Activated naive CD4-positive, alpha-beta T cell treated with anti-CD3 and anti-CD28 coated beads, Interleukin-2, amount 10 ng/mL, durations not matched to agents 7 days and 5 days (primary cell): ENCODE results near the gene SUFU.

ENCODE experiments used
- CTCF ChIA-PET: fragments of 350-600 bp; sonication (Branson Sonifier 250); formaldehyde crosslinking; loops from one replicate; lab custom pipeline; 2021; ENCODE audit warnings: antibody characterized with exemption; lab: Charles Lee
- DNase-seq: peaks from one replicate; pipeline ENCODE4 v3.0.0-alpha.2; 2020
- H3K27ac Mint-ChIP-seq: one replicate; pipeline ENCODE4 v1.8.0; 2021; ENCODE audit warnings: mild to moderate bottlenecking, moderate library complexity, mixed read lengths
- H3K27me3 Mint-ChIP-seq: one replicate; pipeline ENCODE4 v1.8.0; 2021; ENCODE audit warnings: mild to moderate bottlenecking, mixed read lengths
- H3K36me3 Mint-ChIP-seq: one replicate; pipeline ENCODE4 v1.8.0; 2021; ENCODE audit warnings: mixed read lengths
- H3K4me1 Mint-ChIP-seq: one replicate; pipeline ENCODE4 v1.8.0; 2021; ENCODE audit warnings: mixed read lengths
- H3K4me3 Mint-ChIP-seq: one replicate; pipeline ENCODE4 v1.8.0; 2021; ENCODE audit warnings: mild to moderate bottlenecking, moderate library complexity, mixed read lengths
- H3K9me3 Mint-ChIP-seq: one replicate; pipeline ENCODE4 v1.8.0; 2021; ENCODE audit warnings: mixed read lengths

Gene SUFU

GRCh38 chr10:102537948-102538347 is 34.2 kb downstream of the SUFU start:
- CTCF ChIA-PET = interaction anchor here (1.2 kb wide), 1 partner anchor 35 kb away, joined by 3 read pairs; no protein-coding TSS in a partner anchor
- no peaks in the 10 kb centered on the region for H3K27me3 Mint-ChIP-seq
- peaks cover 1% of the 10 kb centered on the region for H3K36me3 Mint-ChIP-seq
- H3K4me3 Mint-ChIP-seq = no peak overlapping the region
- no peaks in the 10 kb centered on the region for H3K9me3 Mint-ChIP-seq
- no peaks in the 10 kb centered on the region for H3K4me1 Mint-ChIP-seq
- H3K27ac Mint-ChIP-seq = no peak overlapping the region
- DNase-seq = no peak

- no peak for DNase-seq
- Mint-ChIP-seq H3K27me3 (no peaks in the 10 kb centered on the region), H3K36me3 (peaks cover 1% of the 10 kb centered on the region), H3K4me3 (no peak overlapping the region), H3K9me3 (no peaks in the 10 kb centered on the region), H3K4me1 (no peaks in the 10 kb centered on the region), H3K27ac (no peak overlapping the region)
- CTCF ChIA-PET = interaction anchor here (1.2 kb wide), 1 partner anchor 36 kb away, joined by 3 read pairs; no protein-coding TSS in a partner anchor
These were observed 35.0 kb downstream of the SUFU start for GRCh38 chr10:102538811-102539210.

GRCh38 chr10:102540023-102540422 is 36.3 kb downstream of the SUFU start:
- no peak for DNase-seq
- no peak overlapping the region for H3K4me3 Mint-ChIP-seq
- no peaks in the 10 kb centered on the region for H3K27me3 Mint-ChIP-seq
- H3K9me3 Mint-ChIP-seq = no peaks in the 10 kb centered on the region
- no peaks in the 10 kb centered on the region for H3K4me1 Mint-ChIP-seq
- no peak overlapping the region for H3K27ac Mint-ChIP-seq
- peaks cover 1% of the 10 kb centered on the region for H3K36me3 Mint-ChIP-seq
- CTCF ChIA-PET = interaction anchor here (1.0 kb wide), 1 partner anchor 24 kb away, joined by 3 read pairs; no protein-coding TSS in a partner anchor

- peaks cover 3% of the 10 kb centered on the region for H3K36me3 Mint-ChIP-seq
- no peak overlapping the region for H3K4me3 Mint-ChIP-seq
- CTCF ChIA-PET = no interaction called here
- no peaks in the 10 kb centered on the region for H3K9me3 Mint-ChIP-seq
- H3K4me1 Mint-ChIP-seq = peaks cover 2% of the 10 kb centered on the region
- no peaks in the 10 kb centered on the region for H3K27me3 Mint-ChIP-seq
- no peak overlapping the region for H3K27ac Mint-ChIP-seq
- DNase-seq = no peak
These were observed 39.1 kb downstream of the SUFU start for GRCh38 chr10:102542800-102543418.

DNA sequence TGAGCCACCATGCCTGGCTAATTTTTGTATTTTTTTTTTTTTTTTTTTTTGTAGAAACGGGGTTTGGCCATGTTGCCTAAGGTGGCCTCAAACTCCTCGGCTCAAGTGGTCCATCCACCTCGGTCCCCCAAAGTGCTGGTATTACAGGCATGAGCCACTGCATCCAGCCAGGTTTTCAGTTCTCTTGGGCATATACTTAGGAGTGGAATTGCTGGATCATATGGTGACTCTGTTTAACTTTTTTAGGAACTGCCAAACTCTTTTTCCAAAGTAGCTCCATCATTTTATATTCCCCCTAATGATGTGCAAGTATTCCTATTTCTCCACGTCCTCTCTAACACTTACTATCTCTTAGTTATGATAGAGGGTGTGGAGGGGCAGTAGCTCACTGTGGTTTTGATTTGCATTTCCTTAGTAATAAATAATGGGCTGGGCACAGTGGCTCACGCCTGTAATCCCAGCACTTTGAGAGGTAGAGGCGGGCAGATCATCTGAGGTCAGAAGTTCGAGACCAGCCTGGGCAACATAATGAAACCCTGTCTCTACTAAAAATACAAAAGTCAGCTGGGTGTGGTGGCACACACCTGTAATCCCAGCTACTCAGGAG is 41.6 kb downstream of the SUFU start:
- no peaks in the 10 kb centered on the region for H3K9me3 Mint-ChIP-seq
- CTCF ChIA-PET = no interaction called here

GRCh38 chr10:102545997-102546396 is 42.2 kb downstream of the SUFU start:
- no peak for DNase-seq
- CTCF ChIA-PET = no interaction called here
- peaks cover 9% of the 10 kb centered on the region for H3K36me3 Mint-ChIP-seq

More for the DNA sequence above, 41.6 kb downstream of the SUFU start:
- DNase-seq = no peak
- peaks cover 6% of the 10 kb centered on the region for H3K36me3 Mint-ChIP-seq
- H3K27me3 Mint-ChIP-seq = no peaks in the 10 kb centered on the region
- H3K4me3 Mint-ChIP-seq = no peak overlapping the region
- peaks cover 2% of the 10 kb centered on the region for H3K4me1 Mint-ChIP-seq
- no peak overlapping the region for H3K27ac Mint-ChIP-seq

GRCh38 chr10:102546606-102547320 is 43.0 kb downstream of the SUFU start:
- Mint-ChIP-seq H3K36me3 (peaks cover 9% of the 10 kb centered on the region), H3K4me1 (peaks cover 2% of the 10 kb centered on the region), H3K27me3 (no peaks in the 10 kb centered on the region), H3K9me3 (no peaks in the 10 kb centered on the region), H3K27ac (no peak overlapping the region), H3K4me3 (no peak overlapping the region)
- no peak for DNase-seq
- CTCF ChIA-PET = interaction anchor here (0.5 kb wide), 1 partner anchor 55 kb away, joined by 3 read pairs; no protein-coding TSS in a partner anchor

More at GRCh38 chr10:102545997-102546396, 42.2 kb downstream of the SUFU start:
- no peak overlapping the region for H3K27ac Mint-ChIP-seq
- no peaks in the 10 kb centered on the region for H3K27me3 Mint-ChIP-seq
- H3K4me3 Mint-ChIP-seq = no peak overlapping the region
- H3K4me1 Mint-ChIP-seq = peaks cover 2% of the 10 kb centered on the region
- no peaks in the 10 kb centered on the region for H3K9me3 Mint-ChIP-seq

GRCh38 chr10:102549549-102549948 is 45.8 kb downstream of the SUFU start:
- H3K27ac Mint-ChIP-seq = peak overlapping the region; percentile 50
- no peaks in the 10 kb centered on the region for H3K9me3 Mint-ChIP-seq
- H3K36me3 Mint-ChIP-seq = peaks cover 9% of the 10 kb centered on the region
- H3K4me1 Mint-ChIP-seq = peaks cover 2% of the 10 kb centered on the region
- H3K27me3 Mint-ChIP-seq = no peaks in the 10 kb centered on the region
- no peak overlapping the region for H3K4me3 Mint-ChIP-seq
- no peak for DNase-seq
- CTCF ChIA-PET = interaction anchor here (0.5 kb wide), 1 partner anchor 379 kb away, joined by 3 read pairs; no protein-coding TSS in a partner anchor

DNA sequence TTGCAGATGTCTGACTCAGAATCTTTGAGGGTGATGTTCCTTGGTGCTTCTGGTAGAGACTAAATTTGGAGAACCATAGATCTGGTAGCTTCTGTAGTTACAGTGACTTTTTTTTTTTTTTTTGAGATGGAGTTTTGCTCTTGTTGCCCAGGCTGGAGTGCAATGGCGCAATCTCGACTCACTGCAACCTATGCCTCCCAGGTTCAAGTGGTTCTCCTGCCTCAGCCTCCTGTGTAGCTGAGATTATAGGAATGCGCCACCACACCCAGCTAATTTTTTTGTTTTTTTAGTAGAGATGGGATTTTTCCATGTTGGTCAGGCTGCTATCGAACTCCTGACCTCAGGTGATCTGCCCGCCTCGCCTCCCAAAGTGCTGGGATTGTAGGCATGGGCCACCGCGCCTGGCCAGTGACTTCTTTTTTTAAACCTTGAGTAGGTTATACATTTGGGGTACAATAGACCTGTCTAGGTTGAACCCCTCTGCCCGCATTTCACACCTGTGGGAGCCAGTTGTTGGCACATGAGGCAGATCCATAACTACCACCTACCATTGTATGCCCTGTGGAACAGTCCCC is 47.0 kb downstream of the SUFU start:
- Mint-ChIP-seq H3K36me3 (peaks cover 9% of the 10 kb centered on the region), H3K4me1 (peaks cover 2% of the 10 kb centered on the region), H3K9me3 (no peaks in the 10 kb centered on the region), H3K4me3 (no peak overlapping the region), H3K27me3 (no peaks in the 10 kb centered on the region), H3K27ac (no peak overlapping the region)
- DNase-seq = no peak
- CTCF ChIA-PET = no interaction called here

- Mint-ChIP-seq H3K4me3 (no peak overlapping the region), H3K27me3 (no peaks in the 10 kb centered on the region), H3K36me3 (peaks cover 7% of the 10 kb centered on the region), H3K4me1 (peaks cover 10% of the 10 kb centered on the region), H3K27ac (no peak overlapping the region), H3K9me3 (no peaks in the 10 kb centered on the region)
- no peak for DNase-seq
- CTCF ChIA-PET = no interaction called here
These were observed 48.8 kb downstream of the SUFU start for GRCh38 chr10:102552533-102552932.

- no peaks in the 10 kb centered on the region for H3K27me3 Mint-ChIP-seq
- no peak overlapping the region for H3K27ac Mint-ChIP-seq
- H3K4me1 Mint-ChIP-seq = peaks cover 10% of the 10 kb centered on the region
- H3K4me3 Mint-ChIP-seq = no peak overlapping the region
- CTCF ChIA-PET = interaction anchor here (0.9 kb wide), 1 partner anchor 50 kb away, joined by 3 read pairs; the partner anchor contains the start of gene SUFU
- DNase-seq = no peak
- peaks cover 7% of the 10 kb centered on the region for H3K36me3 Mint-ChIP-seq
- H3K9me3 Mint-ChIP-seq = no peaks in the 10 kb centered on the region
These were observed 50.0 kb downstream of the SUFU start for GRCh38 chr10:102553771-102554170.

DNA sequence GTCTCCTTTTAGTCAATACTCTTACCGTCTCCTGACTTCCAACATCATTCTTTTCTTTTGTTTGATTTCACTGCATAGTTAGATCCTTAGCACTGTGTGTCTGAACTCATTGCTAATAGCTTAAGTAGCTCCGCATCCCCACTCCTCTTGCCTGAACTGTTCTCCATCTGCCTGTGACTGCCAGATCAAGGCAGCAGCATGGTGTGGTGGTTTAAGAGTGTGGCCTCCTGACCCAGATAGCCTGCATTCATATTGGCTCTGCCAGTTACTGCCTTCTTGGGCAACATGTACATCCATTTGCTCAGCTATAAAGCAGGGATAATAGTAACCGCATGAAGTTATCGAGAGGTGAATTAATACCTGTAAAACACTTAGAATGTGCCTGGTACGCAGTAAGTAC is 50.8 kb downstream of the SUFU start:
- no peaks in the 10 kb centered on the region for H3K9me3 Mint-ChIP-seq
- no peaks in the 10 kb centered on the region for H3K27me3 Mint-ChIP-seq
- peaks cover 10% of the 10 kb centered on the region for H3K4me1 Mint-ChIP-seq
- DNase-seq = no peak
- H3K27ac Mint-ChIP-seq = no peak overlapping the region
- H3K4me3 Mint-ChIP-seq = no peak overlapping the region
- CTCF ChIA-PET = interaction anchor here (0.9 kb wide), 1 partner anchor 51 kb away, joined by 3 read pairs; the partner anchor contains the start of gene SUFU
- H3K36me3 Mint-ChIP-seq = peaks cover 6% of the 10 kb centered on the region

DNA sequence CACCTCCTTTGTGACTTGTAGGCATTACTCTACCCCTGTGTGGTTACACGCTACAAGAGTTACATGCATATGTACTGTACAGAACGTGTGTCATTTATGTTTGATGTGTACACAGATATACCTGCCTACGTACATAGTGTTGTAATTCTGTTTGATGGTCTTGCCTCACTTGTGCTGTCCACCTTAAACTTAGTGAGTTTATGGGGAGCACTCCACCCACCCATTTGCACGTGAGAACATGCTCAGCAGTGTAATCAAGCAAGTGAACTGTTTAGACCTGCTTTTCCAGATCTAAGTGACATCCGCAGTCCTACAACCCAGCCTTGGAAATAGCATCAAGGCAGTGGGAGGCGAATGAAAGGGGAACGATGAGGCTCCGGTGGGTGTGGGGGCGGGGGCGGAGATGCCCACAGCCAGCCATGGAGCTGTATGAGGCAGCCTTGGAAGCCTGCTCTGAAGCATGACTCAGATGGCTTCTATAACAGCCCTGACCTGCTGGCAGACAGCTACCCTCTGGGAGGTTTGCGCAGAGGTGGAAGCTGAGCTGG is 52.1 kb downstream of the SUFU start:
- no peaks in the 10 kb centered on the region for H3K9me3 Mint-ChIP-seq
- no peak overlapping the region for H3K27ac Mint-ChIP-seq
- H3K27me3 Mint-ChIP-seq = no peaks in the 10 kb centered on the region
- no peak overlapping the region for H3K4me3 Mint-ChIP-seq
- peaks cover 1% of the 10 kb centered on the region for H3K36me3 Mint-ChIP-seq
- H3K4me1 Mint-ChIP-seq = peaks cover 10% of the 10 kb centered on the region
- no peak for DNase-seq
- CTCF ChIA-PET = interaction anchor here (1.2 kb wide), 1 partner anchor 28 kb away, joined by 4 read pairs; no protein-coding TSS in a partner anchor

- no peak overlapping the region for H3K4me3 Mint-ChIP-seq
- CTCF ChIA-PET = interaction anchor here (1.7 kb wide), 1 partner anchor 50 kb away, joined by 3 read pairs; no protein-coding TSS in a partner anchor
These were observed 53.8 kb downstream of the SUFU start for GRCh38 chr10:102557569-102557968.

More at GRCh38 chr10:102557569-102557968, 53.8 kb downstream of the SUFU start:
- Mint-ChIP-seq H3K27me3 (no peaks in the 10 kb centered on the region), H3K9me3 (no peaks in the 10 kb centered on the region), H3K27ac (no peak overlapping the region), H3K36me3 (no peaks in the 10 kb centered on the region), H3K4me1 (peaks cover 10% of the 10 kb centered on the region)
- DNase-seq = no peak
